ENCODE measurements around the gene TBC1D14. TPM values are rescaled to one million over a fixed set of nuclear protein-coding genes. Genes with fewer than 3 reads are reported as not detected.

The TBC1D14 gene
- total RNA-seq, 1 donor from 2014 or later = 43.3 TPM

DNA sequence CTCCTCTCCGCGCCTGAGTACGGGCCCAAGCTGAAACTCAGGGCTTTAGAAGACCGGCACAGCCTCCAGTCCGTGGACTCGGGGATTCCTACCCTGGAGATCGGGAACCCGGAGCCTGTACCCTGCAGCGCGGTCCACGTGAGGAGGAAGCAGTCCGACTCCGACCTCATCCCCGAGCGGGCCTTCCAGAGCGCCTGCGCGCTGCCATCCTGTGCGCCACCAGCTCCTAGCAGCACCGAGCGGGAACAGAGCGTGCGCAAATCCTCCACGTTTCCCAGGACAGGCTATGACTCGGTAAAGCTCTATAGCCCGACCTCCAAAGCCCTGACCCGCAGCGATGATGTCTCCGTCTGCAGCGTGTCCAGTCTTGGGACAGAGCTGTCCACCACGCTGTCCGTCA lies 13.9 kb downstream of the TBC1D14 start:
- TF ChIP-seq, protein P1, sequence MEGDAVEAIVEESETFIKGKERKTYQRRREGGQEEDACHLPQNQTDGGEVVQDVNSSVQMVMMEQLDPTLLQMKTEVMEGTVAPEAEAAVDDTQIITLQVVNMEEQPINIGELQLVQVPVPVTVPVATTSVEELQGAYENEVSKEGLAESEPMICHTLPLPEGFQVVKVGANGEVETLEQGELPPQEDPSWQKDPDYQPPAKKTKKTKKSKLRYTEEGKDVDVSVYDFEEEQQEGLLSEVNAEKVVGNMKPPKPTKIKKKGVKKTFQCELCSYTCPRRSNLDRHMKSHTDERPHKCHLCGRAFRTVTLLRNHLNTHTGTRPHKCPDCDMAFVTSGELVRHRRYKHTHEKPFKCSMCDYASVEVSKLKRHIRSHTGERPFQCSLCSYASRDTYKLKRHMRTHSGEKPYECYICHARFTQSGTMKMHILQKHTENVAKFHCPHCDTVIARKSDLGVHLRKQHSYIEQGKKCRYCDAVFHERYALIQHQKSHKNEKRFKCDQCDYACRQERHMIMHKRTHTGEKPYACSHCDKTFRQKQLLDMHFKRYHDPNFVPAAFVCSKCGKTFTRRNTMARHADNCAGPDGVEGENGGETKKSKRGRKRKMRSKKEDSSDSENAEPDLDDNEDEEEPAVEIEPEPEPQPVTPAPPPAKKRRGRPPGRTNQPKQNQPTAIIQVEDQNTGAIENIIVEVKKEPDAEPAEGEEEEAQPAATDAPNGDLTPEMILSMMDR (conservative IDR thresholded peaks at IDR 0.05; ENCODE audit: low read depth, low read length) = no peak

DNA sequence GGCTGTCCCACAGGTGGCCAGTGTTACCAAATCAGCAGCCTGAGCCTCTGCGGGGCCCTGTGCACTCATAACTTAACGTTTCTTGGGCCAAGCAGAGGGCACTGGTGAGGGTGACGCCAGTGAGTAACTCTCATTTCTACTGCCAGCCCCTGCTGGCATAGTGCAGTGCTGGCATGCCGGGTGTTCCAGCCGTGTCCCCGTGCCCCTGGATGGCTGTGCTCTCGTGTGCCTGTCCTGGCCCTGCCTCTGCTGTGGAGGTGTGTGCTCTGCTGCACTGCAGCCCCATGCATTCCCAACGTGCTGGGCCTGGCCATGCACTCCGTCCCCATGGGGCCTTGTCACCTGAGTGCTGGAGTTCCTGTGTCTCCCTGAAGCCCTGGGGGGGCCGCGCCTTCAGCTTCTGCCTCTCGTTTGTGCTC lies 14.7 kb downstream of the TBC1D14 start:
- DNase-seq (ENCODE audit: low read depth) = no peak
- TF ChIP-seq, protein P1 (conservative IDR thresholded peaks at IDR 0.05; ENCODE audit: low read depth, low read length) = no peak
- H3K4me3 ChIP-seq (ENCODE audit: low read depth, low read length) = no peak overlapping the region

More for the DNA sequence above, 13.9 kb downstream of the TBC1D14 start:
- DNase-seq (ENCODE audit: low read depth) = no peak
- no peak overlapping the region for H3K4me3 ChIP-seq (ENCODE audit: low read depth, low read length)

DNA sequence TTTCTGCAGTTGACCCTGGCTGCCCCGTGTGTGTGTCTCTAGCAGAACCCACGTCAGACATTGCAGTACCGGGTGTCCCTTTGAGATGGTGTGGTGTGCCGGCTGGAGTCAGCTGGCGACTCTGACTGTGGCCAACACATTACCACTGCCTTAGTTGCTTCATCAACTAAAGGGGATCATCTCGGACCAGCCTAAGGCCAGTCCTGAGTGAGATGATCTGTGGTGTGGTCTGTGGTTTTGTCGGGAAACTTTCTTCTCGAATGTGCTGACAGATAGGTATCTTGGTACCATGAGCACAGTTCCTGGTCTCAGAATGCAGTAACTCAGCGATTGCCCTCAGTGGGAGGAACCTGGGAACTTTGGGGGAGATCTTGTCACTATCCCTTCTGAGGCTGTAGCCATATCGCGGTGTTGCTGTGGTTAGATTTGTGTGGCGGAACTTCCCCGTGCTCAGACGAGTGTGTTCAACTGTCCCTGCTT lies 15.8 kb downstream of the TBC1D14 start:
- DNase-seq (ENCODE audit: low read depth) = no peak
- TF ChIP-seq, protein P1 (conservative IDR thresholded peaks at IDR 0.05; ENCODE audit: low read depth, low read length) = no peak
- no peak overlapping the region for H3K4me3 ChIP-seq (ENCODE audit: low read depth, low read length)

DNA sequence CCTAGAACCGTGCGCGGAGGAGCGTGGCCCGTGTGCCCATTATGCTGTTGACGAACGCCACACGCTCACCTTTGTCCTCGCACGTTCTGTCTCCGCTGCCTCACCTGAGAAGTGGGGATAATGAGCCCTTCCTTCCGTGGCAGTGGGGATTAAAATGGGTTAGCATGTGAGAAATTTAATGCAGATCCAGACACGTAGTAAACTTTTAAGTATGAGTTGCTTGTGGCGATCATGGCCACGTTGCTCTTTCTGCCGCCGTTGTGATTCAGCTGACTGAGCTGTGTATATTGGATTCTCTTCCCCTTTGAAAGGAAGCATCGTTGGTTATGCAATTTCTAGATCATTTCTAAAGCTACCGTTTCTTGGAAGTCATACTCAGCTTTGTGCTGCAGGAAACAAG lies 16.5 kb downstream of the TBC1D14 start:
- DNase-seq (ENCODE audit: low read depth) = no peak
- TF ChIP-seq, protein P1 (conservative IDR thresholded peaks at IDR 0.05; ENCODE audit: low read depth, low read length) = no peak
- no peak overlapping the region for H3K4me3 ChIP-seq (ENCODE audit: low read depth, low read length)

DNA sequence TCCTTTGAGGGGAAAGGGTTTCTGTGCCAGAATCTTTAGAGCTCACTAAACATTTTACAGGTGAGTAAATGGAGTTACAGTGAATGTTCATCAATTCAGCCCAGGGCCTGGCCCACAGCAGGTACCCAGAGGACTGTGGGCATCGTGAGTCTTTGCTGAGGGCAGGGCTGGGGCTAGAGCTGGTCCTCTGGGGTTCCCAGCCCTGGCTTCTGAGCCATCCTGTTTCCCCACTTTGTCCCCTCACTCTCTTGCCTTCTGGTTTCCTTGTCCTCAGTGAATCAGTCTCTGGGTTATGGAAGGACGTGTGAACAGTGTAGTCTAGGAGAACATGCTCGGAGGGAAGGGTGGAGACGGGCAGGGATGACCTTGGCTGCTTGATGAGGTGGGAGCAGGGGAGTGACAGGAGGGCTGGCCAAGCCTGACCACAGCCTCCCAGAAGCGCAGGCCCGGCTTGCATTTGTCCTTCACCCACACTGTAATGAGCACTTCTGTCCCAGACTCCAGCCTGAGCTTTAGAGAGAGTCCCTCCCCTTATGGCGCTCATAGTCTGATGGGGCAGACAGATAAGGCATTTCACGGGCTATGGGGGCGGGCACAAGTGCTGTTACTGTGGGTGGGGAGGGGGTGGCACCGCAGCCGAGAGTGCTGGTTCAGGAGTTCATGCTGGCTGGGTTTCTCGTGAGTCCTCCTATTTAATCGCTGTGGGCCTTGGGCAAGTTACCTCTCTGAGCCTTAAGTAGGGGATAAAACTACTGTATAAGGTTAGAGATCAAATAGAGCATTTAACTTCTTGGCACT lies 17.3 kb downstream of the TBC1D14 start:
- no peak overlapping the region for H3K4me3 ChIP-seq (ENCODE audit: low read depth, low read length)
- TF ChIP-seq, protein P1 (conservative IDR thresholded peaks at IDR 0.05; ENCODE audit: low read depth, low read length) = no peak
- DNase-seq (ENCODE audit: low read depth) = no peak

DNA sequence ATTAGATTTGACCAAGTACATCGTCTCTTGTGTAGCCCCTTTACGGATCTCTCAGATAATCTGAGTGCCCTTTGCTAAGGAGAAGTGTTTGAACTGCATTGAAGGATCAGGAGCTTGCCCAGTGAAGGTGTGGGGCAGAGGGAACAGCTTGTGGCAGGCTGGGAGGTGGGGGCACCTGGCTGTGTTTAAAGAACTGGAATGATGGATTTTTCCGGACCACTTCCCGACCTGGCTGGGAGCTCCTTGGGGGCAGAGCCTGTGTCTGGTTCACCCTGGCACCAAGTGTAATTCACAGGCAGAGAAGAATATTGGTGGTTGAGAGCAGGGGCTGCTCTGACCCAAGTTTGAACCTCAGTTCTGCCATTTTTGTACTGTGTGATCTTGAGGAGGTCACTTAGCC lies 18.5 kb downstream of the TBC1D14 start:
- no peak overlapping the region for H3K4me3 ChIP-seq (ENCODE audit: low read depth, low read length)
- DNase-seq (ENCODE audit: low read depth) = no peak
- TF ChIP-seq, protein P1 (conservative IDR thresholded peaks at IDR 0.05; ENCODE audit: low read depth, low read length) = no peak

Measured in epithelial cell of proximal tubule (primary cell).